SW480 (cell line): ENCODE measurements around the gene PLEKHG2.
"Not testable (repeated sequence)": the region's sequence is repeated elsewhere in the genome, so short reads cannot be mapped to it uniquely, and the experiment has no call there.

ENCODE experiments used
- DNase-seq: peaks from one replicate; pipeline ENCODE4 v3.0.0-alpha.2; 2016; ENCODE audit warnings: low spot score

The PLEKHG2 gene

GRCh38 chr19:39448271-39448670, 35.8 kb downstream of the PLEKHG2 start:
- no peak for DNase-seq

GRCh38 chr19:39449116-39449797, 36.8 kb downstream of the PLEKHG2 start:
- no peak for DNase-seq

- DNase-seq = not testable (repeated sequence)
These were observed 38.8 kb downstream of the PLEKHG2 start for GRCh38 chr19:39451257-39451656.

GRCh38 chr19:39463403-39463802, 50.9 kb downstream of the PLEKHG2 start:
- DNase-seq = no peak

GRCh38 chr19:39465956-39466747, 53.7 kb downstream of the PLEKHG2 start:
- DNase-seq = no peak

- DNase-seq = no peak
These were observed 55.5 kb downstream of the PLEKHG2 start for GRCh38 chr19:39467941-39468340.

- no peak for DNase-seq
These were observed 56.6 kb downstream of the PLEKHG2 start for GRCh38 chr19:39469036-39469435.

GRCh38 chr19:39469567-39469966, 57.1 kb downstream of the PLEKHG2 start:
- DNase-seq = no peak

- DNase-seq = no peak
These were observed 58.4 kb downstream of the PLEKHG2 start for GRCh38 chr19:39470724-39471339.

GRCh38 chr19:39471756-39472536, 59.5 kb downstream of the PLEKHG2 start:
- no peak for DNase-seq

- no peak for DNase-seq
These were observed 60.4 kb downstream of the PLEKHG2 start for GRCh38 chr19:39472746-39473442.

- no peak for DNase-seq
These were observed 61.0 kb downstream of the PLEKHG2 start for GRCh38 chr19:39473443-39473960.

GRCh38 chr19:39474139-39474620, 61.7 kb downstream of the PLEKHG2 start:
- peak; percentile 27 for DNase-seq

- DNase-seq = no peak
These were observed 63.3 kb downstream of the PLEKHG2 start for GRCh38 chr19:39475748-39476147.
